HG03045 (cell line): ENCODE results near the gene HAUS2.
"Not testable (repeated sequence)": the region's sequence is repeated elsewhere in the genome, so short reads cannot be mapped to it uniquely, and the experiment has no call there.

Experiments
- ATAC-seq: cut with Tn5 transposase; IDR thresholded peaks from one replicate; pipeline ENCODE4 v1.9.1; 2021; ENCODE audit warnings: mild to moderate bottlenecking, moderate library complexity; ENCODE audit not compliant: unreplicated experiment

The HAUS2 gene

GRCh38 chr15:42575188-42576039, 26.8 kb downstream of the HAUS2 start, which contains the start of gene STARD9:
TSS of gene STARD9 (plus strand) at chr15:42575606. CDS start at chr15:42575716, 110 bp downstream.
- peak; percentile 90 for ATAC-seq

GRCh38 chr15:42576040-42576594, 27.5 kb downstream of the HAUS2 start:
- ATAC-seq, result no peak

- ATAC-seq, result no peak
Measured at GRCh38 chr15:42576776-42577175, 28.1 kb downstream of the HAUS2 start.

GRCh38 chr15:42577514-42578031, 28.9 kb downstream of the HAUS2 start:
- no peak for ATAC-seq

GRCh38 chr15:42578984-42579537, 30.4 kb downstream of the HAUS2 start:
- no peak for ATAC-seq

- peak; percentile 81 for ATAC-seq
Measured at GRCh38 chr15:42581272-42581730, 32.7 kb downstream of the HAUS2 start.

GRCh38 chr15:42582569-42583375, 34.1 kb downstream of the HAUS2 start:
- no peak for ATAC-seq

- no peak for ATAC-seq
Measured at GRCh38 chr15:42584031-42584765, 35.6 kb downstream of the HAUS2 start.

GRCh38 chr15:42590619-42591237, 42.1 kb downstream of the HAUS2 start:
- ATAC-seq, result no peak

- no peak for ATAC-seq
Measured at GRCh38 chr15:42591238-42591934, 42.7 kb downstream of the HAUS2 start.

- ATAC-seq, result no peak
Measured at GRCh38 chr15:42592716-42593115, 44.1 kb downstream of the HAUS2 start.

- no peak for ATAC-seq
Measured at GRCh38 chr15:42593143-42593542, 44.5 kb downstream of the HAUS2 start.

- no peak for ATAC-seq
Measured at GRCh38 chr15:42594095-42594494, 45.5 kb downstream of the HAUS2 start.

- no peak for ATAC-seq
Measured at GRCh38 chr15:42595626-42596240, 47.1 kb downstream of the HAUS2 start.

GRCh38 chr15:42601316-42601715, 52.7 kb downstream of the HAUS2 start:
- not testable (repeated sequence) for ATAC-seq

GRCh38 chr15:42602501-42602900, 53.9 kb downstream of the HAUS2 start:
- ATAC-seq, result no peak

- ATAC-seq, result no peak
Measured at GRCh38 chr15:42603978-42604377, 55.3 kb downstream of the HAUS2 start.

- no peak for ATAC-seq
Measured at GRCh38 chr15:42604894-42605744, 56.5 kb downstream of the HAUS2 start.
